Measurements from ENCODE around the gene RLN3.
A peak's percentile ranks its signal among the peaks of the same experiment; 100 is the strongest.
"Not testable (repeated sequence)": the region's sequence is repeated elsewhere in the genome, so short reads cannot be mapped to it uniquely, and the experiment has no call there.

The RLN3 gene

DNA sequence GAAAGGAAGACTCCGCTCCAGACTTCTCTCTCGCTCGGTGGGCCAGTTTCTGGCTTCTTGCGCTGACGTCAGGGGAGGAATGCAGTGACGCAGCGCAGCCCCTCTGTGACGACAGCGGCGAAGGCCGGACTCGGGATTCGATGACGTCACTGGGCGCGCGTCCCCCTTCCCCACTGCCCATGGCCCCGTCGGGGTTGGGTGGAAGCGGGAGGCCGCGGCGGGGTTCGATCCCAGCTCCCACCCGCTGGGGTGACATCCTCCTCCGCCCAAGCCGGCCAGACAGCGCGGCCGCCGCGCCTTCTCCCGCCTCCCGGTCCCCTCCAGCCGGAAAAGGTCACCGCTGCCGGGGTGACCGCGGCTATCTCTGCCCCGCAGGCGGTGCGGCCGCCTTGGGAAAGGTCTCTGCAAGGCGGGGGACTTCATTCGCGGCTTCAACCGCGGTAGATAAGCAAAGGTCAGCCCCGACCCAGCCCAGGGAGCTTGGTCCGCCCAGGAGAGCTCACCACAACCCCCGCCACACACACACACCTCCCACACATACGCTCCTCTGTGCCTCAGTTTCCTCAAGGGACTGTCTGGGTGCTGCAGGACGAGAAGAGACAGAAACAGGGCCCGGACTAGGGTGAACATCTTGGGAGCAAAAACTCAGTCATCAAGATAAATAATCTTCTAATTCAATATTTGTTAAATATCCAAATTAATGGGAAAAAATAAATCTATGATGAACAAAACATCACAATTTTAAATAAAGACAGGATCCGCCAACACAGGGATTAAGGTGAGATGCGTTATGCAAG, 21.0 kb upstream of the RLN3 start:
- peak; percentile 95 for DNase-seq (ENCODE audit: low read depth)
- Histone ChIP-seq H3K4me1 (ENCODE audit: control insufficient read depth, insufficient read depth, low read length) (peaks cover 17% of the 10 kb centered on the region), H3K9ac (ENCODE audit: low read length) (peak overlapping the region; percentile 95), H3K36me3 (ENCODE audit: control insufficient read depth, insufficient read depth, low read length, severe bottlenecking) (no peaks in the 10 kb centered on the region), H3K4me3 (ENCODE audit: low read length) (peak overlapping the region; percentile 96), H3K9me3 (ENCODE audit: control insufficient read depth, low read length) (no peaks in the 10 kb centered on the region), H3K27me3 (replicated peaks; ENCODE audit: control insufficient read depth, insufficient read depth, low read length) (no peaks in the 10 kb centered on the region)

DNA sequence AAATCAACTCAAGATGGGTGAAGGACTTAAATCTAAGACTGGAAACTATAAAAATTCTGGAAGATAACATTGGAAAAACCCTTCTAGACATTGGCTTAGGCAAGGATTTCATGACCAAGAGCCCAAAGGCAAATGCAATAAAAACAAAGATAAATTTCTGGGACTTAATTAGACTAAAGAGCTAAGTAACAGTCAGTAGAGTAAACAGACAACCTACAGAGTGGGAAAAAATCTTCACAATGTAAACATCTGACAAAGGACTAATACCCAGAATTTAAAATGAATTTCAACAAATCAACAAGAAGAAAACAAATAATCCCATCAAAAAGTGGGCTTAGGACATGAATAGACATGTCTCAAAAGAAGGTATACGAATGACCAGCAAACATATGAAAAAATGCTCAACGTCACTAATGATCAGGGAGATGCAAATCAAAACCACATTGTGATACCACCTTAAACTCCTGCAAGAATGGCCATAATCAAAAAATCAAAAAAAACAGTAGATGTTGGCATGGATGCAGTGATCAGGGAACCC, 15.5 kb upstream of the RLN3 start:
- Histone ChIP-seq H3K9me3 (ENCODE audit: control insufficient read depth, low read length) (no peaks in the 10 kb centered on the region), H3K9ac (ENCODE audit: low read length) (no peak overlapping the region), H3K36me3 (ENCODE audit: control insufficient read depth, insufficient read depth, low read length, severe bottlenecking) (no peaks in the 10 kb centered on the region), H3K27me3 (replicated peaks; ENCODE audit: control insufficient read depth, insufficient read depth, low read length) (no peaks in the 10 kb centered on the region), H3K4me1 (ENCODE audit: control insufficient read depth, insufficient read depth, low read length) (no peaks in the 10 kb centered on the region), H3K4me3 (ENCODE audit: low read length) (no peak overlapping the region)
- no peak for DNase-seq (ENCODE audit: low read depth)

DNA sequence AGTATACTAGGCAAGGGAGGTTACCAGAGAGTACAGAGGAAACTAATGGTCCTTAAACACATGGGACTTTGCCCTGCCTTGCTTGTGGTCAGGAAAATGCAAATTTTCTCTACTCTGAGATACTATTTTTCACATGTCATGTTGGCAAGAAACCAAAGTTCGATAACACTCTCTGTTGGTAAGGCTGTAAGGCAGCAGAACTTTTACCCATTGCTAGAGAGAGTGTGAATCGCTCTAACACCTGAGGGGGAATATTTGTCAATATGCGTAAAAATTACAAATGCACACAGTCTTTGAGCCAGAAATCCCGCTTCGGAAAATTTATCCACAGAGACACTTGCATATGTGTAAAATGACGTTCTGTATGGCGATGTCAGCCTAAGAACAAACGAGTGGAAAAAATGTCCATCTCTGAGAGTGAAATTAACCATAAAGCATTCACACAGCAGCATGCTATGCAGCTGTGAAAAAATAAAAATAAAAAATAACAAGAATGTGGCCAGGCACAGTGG, 12.4 kb upstream of the RLN3 start:
- DNase-seq (ENCODE audit: low read depth) = no peak
- Histone ChIP-seq H3K36me3 (ENCODE audit: control insufficient read depth, insufficient read depth, low read length, severe bottlenecking) (no peaks in the 10 kb centered on the region), H3K9ac (ENCODE audit: low read length) (no peak overlapping the region), H3K4me3 (ENCODE audit: low read length) (no peak overlapping the region), H3K4me1 (ENCODE audit: control insufficient read depth, insufficient read depth, low read length) (no peaks in the 10 kb centered on the region), H3K9me3 (ENCODE audit: control insufficient read depth, low read length) (no peaks in the 10 kb centered on the region), H3K27me3 (replicated peaks; ENCODE audit: control insufficient read depth, insufficient read depth, low read length) (no peaks in the 10 kb centered on the region)

- DNase-seq (ENCODE audit: low read depth) = no peak
- H3K27me3 ChIP-seq (replicated peaks; ENCODE audit: control insufficient read depth, insufficient read depth, low read length) = no peaks in the 10 kb centered on the region
- H3K9me3 ChIP-seq (ENCODE audit: control insufficient read depth, low read length) = no peaks in the 10 kb centered on the region
- no peaks in the 10 kb centered on the region for H3K36me3 ChIP-seq (ENCODE audit: control insufficient read depth, insufficient read depth, low read length, severe bottlenecking)
- H3K4me1 ChIP-seq (ENCODE audit: control insufficient read depth, insufficient read depth, low read length) = no peaks in the 10 kb centered on the region
- H3K4me3 ChIP-seq (ENCODE audit: low read length) = no peak overlapping the region
- H3K9ac ChIP-seq (ENCODE audit: low read length) = no peak overlapping the region
Observed at GRCh38 chr19:14019100-14019499, 8.8 kb upstream of the RLN3 start.

DNA sequence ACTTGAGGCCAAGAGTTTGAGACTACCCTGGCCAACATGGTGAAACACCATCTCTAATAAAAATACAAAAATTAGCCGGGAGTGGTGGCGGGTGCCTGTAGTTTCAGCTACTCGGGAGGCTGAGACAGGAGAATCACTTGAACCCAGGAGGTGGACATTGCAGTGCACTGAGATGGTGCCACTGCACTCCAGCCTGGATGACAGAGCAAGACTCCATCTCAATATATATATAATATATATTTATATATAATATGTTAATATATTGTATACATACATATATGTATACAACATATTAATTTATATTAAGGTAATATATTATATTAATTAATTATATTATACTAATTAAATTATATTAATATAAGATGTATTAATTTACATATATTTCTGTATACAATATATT, 8.2 kb upstream of the RLN3 start:
- H3K4me3 ChIP-seq (ENCODE audit: low read length); H3K27me3 ChIP-seq (replicated peaks; ENCODE audit: control insufficient read depth, insufficient read depth, low read length); H3K36me3 ChIP-seq (ENCODE audit: control insufficient read depth, insufficient read depth, low read length, severe bottlenecking); H3K9me3 ChIP-seq (ENCODE audit: control insufficient read depth, low read length); DNase-seq (ENCODE audit: low read depth); H3K9ac ChIP-seq (ENCODE audit: low read length); H3K4me1 ChIP-seq (ENCODE audit: control insufficient read depth, insufficient read depth, low read length): not testable (repeated sequence)

- DNase-seq (ENCODE audit: low read depth) = no peak
- Histone ChIP-seq H3K9me3 (ENCODE audit: control insufficient read depth, low read length) (no peaks in the 10 kb centered on the region), H3K9ac (ENCODE audit: low read length) (no peak overlapping the region), H3K4me1 (ENCODE audit: control insufficient read depth, insufficient read depth, low read length) (no peaks in the 10 kb centered on the region), H3K27me3 (replicated peaks; ENCODE audit: control insufficient read depth, insufficient read depth, low read length) (no peaks in the 10 kb centered on the region), H3K4me3 (ENCODE audit: low read length) (no peak overlapping the region), H3K36me3 (ENCODE audit: control insufficient read depth, insufficient read depth, low read length, severe bottlenecking) (no peaks in the 10 kb centered on the region)
Observed at GRCh38 chr19:14021474-14021873, 6.5 kb upstream of the RLN3 start.

DNA sequence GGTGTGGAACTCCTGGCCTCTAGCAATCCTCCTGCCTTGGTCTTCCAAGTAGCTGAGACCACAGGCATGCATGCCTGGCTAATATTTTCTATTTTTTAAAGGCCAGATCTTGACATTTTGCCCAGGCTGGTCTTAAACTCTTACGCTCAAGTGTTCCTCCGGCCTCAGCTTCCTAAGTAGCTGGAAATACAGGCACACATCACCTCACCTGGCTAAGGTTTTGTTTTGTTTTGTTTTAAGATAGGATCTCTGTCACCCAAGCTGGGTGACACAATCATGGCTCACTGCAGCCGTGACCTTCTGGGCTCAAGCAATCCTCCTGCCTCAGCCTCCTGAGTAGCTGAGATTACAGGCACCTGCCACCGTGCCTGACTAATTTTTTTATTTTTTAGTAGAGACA, 5.5 kb upstream of the RLN3 start:
- Histone ChIP-seq H3K9ac (ENCODE audit: low read length) (no peak overlapping the region), H3K4me1 (ENCODE audit: control insufficient read depth, insufficient read depth, low read length) (no peaks in the 10 kb centered on the region)
- peak; percentile 30 for DNase-seq (ENCODE audit: low read depth)

GRCh38 chr19:14023404-14024235, 4.3 kb upstream of the RLN3 start:
- no peak overlapping the region for H3K4me3 ChIP-seq (ENCODE audit: low read length)
- H3K36me3 ChIP-seq (ENCODE audit: control insufficient read depth, insufficient read depth, low read length, severe bottlenecking) = no peaks in the 10 kb centered on the region
- H3K4me1 ChIP-seq (ENCODE audit: control insufficient read depth, insufficient read depth, low read length) = no peaks in the 10 kb centered on the region
- peak; percentile 57 for DNase-seq (ENCODE audit: low read depth)
- H3K9me3 ChIP-seq (ENCODE audit: control insufficient read depth, low read length) = no peaks in the 10 kb centered on the region
- no peak overlapping the region for H3K9ac ChIP-seq (ENCODE audit: low read length)
- peaks cover 10% of the 10 kb centered on the region for H3K27me3 ChIP-seq (replicated peaks; ENCODE audit: control insufficient read depth, insufficient read depth, low read length)

More for the DNA sequence above, 5.5 kb upstream of the RLN3 start:
- Histone ChIP-seq H3K9me3 (ENCODE audit: control insufficient read depth, low read length) (no peaks in the 10 kb centered on the region), H3K27me3 (replicated peaks; ENCODE audit: control insufficient read depth, insufficient read depth, low read length) (no peaks in the 10 kb centered on the region), H3K4me3 (ENCODE audit: low read length) (no peak overlapping the region), H3K36me3 (ENCODE audit: control insufficient read depth, insufficient read depth, low read length, severe bottlenecking) (no peaks in the 10 kb centered on the region)

DNA sequence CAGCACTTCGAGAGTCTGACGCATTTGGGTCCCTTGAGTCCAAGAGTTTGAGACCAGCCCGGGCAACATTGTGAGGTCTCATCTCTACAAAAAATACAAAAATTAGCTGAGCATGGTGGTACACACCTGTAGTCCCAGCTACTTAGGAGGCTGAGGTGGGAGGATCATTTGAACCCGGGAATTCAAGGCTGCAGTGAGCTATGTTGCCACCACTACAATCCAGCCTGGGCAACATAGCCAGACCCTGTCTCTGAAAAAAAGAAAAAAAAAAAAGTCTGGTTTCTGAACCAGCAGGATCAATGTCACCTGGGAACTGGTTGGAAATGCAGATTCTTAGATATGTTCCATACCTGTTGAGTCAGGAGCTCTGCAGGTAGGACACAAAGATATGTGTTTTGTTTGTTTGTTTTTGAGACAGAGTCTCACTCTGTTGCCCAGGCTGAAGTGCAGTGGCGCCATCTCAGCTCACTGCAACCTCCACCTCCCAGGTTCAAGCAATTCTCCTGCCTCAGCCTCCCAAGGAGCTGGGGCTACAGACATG, 1.2 kb upstream of the RLN3 start:
- H3K4me3 ChIP-seq (ENCODE audit: low read length); H3K9ac ChIP-seq (ENCODE audit: low read length); H3K9me3 ChIP-seq (ENCODE audit: control insufficient read depth, low read length); H3K36me3 ChIP-seq (ENCODE audit: control insufficient read depth, insufficient read depth, low read length, severe bottlenecking); H3K4me1 ChIP-seq (ENCODE audit: control insufficient read depth, insufficient read depth, low read length); DNase-seq (ENCODE audit: low read depth): not testable (repeated sequence)
- peaks cover 25% of the 10 kb centered on the region for H3K27me3 ChIP-seq (replicated peaks; ENCODE audit: control insufficient read depth, insufficient read depth, low read length)

- H3K9me3 ChIP-seq (ENCODE audit: control insufficient read depth, low read length) = no peaks in the 10 kb centered on the region
- H3K4me1 ChIP-seq (ENCODE audit: control insufficient read depth, insufficient read depth, low read length) = peaks cover 7% of the 10 kb centered on the region
- peaks cover 27% of the 10 kb centered on the region for H3K27me3 ChIP-seq (replicated peaks; ENCODE audit: control insufficient read depth, insufficient read depth, low read length)
- DNase-seq (ENCODE audit: low read depth) = no peak
- H3K36me3 ChIP-seq (ENCODE audit: control insufficient read depth, insufficient read depth, low read length, severe bottlenecking) = no peaks in the 10 kb centered on the region
- no peak overlapping the region for H3K4me3 ChIP-seq (ENCODE audit: low read length)
- no peak overlapping the region for H3K9ac ChIP-seq (ENCODE audit: low read length)
Observed at GRCh38 chr19:14028901-14029300, 953 bp downstream of the RLN3 start.
